Renal cortical epithelial cell (primary cell): ENCODE measurements around the gene PIGS. TPM values are rescaled to one million over a fixed set of nuclear protein-coding genes. Genes with fewer than 3 reads are reported as not detected.
"Not testable (repeated sequence)": the region's sequence is repeated elsewhere in the genome, so short reads cannot be mapped to it uniquely, and the experiment has no call there.

Source experiments
- DNase-seq: peaks from one replicate; pipeline ENCODE4 v3.0.0-alpha.2; 2011; ENCODE audit warnings: low read depth
- total RNA-seq: library from RNA; depleted of rRNA; stranded (reverse); fragments of >200 nt; gene quantifications from 2 replicates; pipeline ENCODE4 v1.2.3, GENCODE V29; 2014

PIGS gene
- total RNA-seq, 1 donor from 2014 or later = 114 TPM

- no peak for DNase-seq
These were observed 7.2 kb upstream of the PIGS start for GRCh38 chr17:28578246-28579195.

GRCh38 chr17:28577466-28577824 is 6.1 kb upstream of the PIGS start:
- DNase-seq = no peak

- peak; percentile 84 for DNase-seq
These were observed 5.6 kb upstream of the PIGS start, which contains the start of gene ALDOC for GRCh38 chr17:28576758-28577465. ALDOC (minus strand) TSS chr17:28576895; CDS start chr17:28575532, 1,363 bp downstream.

DNA sequence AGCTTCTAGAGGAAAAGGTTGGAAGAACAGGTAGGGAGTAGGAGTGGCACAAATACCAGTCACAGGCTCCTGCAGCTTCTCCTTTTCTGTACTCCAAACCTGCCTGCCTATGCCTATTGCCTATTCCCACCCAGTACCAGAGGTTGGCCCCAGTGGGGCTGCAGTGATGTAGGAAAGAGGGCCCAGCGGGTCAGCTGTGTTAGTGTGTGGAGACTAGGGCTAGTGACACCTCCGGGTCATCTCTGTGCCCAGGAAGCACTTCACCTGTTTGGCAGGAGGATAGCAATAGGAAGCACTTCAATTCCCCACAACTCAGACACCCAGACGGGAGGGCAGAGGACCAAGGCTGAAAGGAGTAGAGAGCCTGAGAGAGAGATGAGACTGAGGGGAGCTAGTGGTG is 4.7 kb upstream of the PIGS start:
- DNase-seq = not testable (repeated sequence)

DNA sequence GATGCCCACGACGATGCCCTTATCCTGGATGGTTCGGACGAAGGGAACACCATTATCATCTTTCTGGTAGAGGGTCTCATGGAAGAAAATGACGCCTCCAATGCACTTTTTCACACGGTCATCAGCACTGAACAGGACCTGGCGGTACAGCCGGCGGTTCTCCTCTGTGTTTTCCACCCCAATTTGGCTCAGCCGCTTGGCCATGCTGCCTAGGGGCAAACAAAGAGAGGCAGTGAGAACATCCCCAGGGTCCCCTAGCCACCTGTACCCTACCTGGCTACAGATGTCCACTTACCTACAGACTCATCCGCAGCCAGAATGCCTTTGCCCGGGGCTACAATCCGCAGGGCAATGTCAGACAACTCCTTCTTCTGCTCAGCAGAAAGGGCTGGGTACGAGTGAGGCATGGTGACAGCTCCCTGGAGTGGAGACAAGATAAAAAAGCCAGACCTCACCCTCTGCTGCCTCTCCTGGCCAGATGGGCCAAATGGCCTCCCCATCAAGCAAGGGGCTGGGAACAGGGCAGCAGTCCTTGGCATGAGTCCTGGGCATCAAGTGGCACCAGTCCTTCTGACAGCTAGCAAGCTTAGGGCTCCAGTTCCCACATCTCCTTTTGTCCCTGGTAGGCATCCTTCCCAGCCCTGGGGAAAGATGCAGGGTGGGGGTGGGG is 3.9 kb upstream of the PIGS start:
- DNase-seq = no peak

- DNase-seq = no peak
These were observed 3.2 kb upstream of the PIGS start for GRCh38 chr17:28574526-28574925.

- DNase-seq = no peak
These were observed 2.7 kb upstream of the PIGS start for GRCh38 chr17:28573966-28574480.

DNA sequence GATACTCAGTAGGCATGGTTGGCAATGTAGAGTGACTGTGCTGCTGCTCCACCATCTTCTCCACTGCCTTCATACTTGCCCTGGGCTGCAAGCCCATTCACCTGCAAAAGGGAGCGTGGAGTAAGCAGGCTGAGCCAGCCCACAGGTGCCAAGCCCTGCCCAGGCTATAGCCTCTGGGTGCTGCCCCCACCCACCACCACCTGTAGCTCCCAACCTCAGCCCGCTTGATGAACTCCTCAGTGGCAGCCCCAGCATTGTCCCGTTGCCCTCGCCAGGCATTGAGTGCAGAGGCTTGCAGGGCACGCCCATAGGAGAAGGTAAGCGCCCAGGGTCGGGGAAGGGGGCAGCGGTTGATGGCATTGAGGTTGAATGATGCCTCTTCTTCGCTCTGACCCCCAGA is 2.2 kb upstream of the PIGS start:
- DNase-seq = no peak

- no peak for DNase-seq
These were observed 1.7 kb upstream of the PIGS start for GRCh38 chr17:28573040-28573380.

DNA sequence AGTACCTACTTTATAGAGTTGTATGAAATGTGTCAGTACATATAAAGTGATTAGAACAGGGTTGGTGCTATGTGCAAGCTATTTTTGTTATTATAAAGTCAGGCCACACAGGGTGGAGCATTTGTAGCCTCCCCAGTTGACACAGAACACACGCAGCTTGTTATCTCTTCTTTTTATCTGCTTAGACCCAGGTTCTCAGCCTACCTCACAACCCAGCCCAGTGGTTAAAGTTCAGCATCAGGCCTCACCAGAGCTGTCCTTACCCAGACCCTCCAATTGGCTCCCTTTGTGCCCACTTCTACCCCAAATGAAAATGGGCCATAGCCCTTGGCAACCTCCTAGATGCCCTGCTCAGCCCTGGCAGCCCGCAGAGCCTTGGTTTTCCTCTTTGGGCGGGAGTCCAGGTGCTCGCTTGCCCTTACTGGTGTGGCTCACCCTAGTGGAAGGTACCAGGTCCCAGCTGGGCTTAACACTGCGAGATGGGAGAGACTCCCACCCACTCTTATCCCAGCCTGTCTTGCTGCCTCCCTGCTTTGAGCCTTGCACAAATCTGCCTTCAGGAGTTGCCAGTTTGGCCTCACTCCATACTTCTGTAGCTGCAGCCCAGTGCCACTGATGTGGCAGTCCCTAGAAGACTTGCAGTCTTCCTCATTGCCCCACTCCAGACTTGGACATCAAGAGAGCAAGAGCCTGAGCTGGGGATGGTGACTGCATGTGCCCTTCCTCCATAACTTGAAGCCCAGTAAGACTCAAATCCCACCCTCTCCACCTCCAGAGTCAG is 1.1 kb upstream of the PIGS start:
- DNase-seq = no peak

- no peak for DNase-seq
These were observed 486 bp downstream of the PIGS start for GRCh38 chr17:28570716-28571360.

DNA sequence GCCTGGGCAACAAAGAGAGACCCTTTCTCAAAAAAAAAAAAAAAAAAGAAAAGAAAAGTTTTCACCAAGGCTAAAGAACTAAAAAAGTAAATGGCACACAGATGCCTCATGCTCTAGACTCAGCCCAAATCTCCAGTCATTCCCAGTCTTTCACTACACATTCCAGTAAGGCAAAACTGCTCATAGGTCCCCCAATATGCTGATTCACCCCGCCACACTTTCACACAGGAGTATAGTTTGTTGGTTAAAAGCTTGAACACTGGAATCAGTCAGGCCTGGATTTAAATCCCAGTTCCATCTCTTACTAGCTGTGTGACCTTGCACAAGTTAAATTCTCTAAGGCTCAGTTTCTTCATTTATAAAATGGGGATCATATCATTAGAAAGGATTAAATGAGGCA is 1.9 kb downstream of the PIGS start:
- no peak for DNase-seq

GRCh38 chr17:28567604-28568003 is 3.7 kb downstream of the PIGS start:
- DNase-seq = no peak

DNA sequence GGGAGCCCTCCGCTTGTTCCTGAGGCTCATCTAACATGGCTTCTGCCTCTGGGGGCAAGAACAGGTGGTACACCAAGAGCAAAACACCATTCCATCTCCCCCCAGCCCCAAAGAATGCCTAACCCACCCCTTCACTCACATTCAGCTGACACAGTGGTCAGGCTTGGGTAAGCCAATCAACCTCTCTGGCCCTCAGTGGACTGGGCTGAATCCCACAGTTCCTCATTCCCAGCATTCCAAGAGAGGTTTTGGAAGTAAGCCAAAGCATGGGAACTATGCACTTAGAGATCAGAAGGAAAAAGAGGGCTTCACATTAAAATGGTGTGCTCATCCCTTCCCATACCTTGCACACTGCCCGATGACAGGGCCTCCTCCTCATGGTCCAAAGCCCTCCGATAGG is 7.8 kb downstream of the PIGS start:
- peak; percentile 93 for DNase-seq

GRCh38 chr17:28555022-28555421 is 16.3 kb downstream of the PIGS start:
- DNase-seq = no peak

DNA sequence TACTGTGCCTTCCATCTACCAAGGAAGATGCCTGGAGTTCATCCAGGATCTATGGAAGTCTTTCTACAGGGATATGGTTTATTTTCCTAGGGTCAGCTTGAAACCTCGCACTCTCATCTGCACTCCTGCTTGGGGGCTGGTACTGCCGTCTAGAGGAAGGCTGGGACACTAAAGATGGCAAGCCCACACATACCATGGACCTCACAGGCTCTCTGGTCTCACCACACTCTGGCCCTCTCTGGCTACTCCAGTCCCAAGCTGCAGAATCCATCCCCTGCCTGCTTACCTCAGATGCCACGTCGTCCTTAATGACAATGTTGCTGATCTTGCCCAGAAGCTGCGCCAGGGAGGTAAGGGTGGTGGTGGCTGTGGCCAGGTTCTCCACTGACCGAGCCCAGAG is 16.8 kb downstream of the PIGS start:
- no peak for DNase-seq

DNA sequence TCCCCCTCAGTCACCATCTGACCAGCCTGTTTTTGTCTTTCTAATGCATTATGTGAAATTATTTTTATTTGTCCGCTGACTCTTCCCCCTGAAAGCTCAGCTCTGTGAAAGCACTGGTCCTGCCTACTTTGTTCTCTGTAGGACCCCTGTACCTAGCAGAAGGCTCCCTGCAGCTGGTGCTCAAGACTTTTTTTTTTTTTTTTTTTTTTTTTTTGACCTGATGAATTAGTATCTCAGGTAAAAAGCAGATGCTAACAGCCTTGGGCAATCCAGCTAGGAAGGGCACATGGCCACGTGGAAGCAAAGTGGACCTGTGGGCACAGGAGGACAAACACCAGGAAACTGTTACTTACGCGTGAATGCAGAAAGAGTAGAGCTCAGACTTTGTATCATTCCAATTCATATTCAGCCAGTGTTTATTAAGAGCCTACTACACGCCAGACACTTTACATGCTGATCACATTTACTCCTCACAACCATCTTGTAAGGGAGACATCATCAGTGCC is 18.3 kb downstream of the PIGS start:
- DNase-seq = no peak

GRCh38 chr17:28552176-28552999 is 18.9 kb downstream of the PIGS start, which contains the start of gene UNC119:
UNC119 (minus strand) TSS chr17:28552624; CDS start chr17:28552557, 67 bp downstream.
- DNase-seq = no peak

DNA sequence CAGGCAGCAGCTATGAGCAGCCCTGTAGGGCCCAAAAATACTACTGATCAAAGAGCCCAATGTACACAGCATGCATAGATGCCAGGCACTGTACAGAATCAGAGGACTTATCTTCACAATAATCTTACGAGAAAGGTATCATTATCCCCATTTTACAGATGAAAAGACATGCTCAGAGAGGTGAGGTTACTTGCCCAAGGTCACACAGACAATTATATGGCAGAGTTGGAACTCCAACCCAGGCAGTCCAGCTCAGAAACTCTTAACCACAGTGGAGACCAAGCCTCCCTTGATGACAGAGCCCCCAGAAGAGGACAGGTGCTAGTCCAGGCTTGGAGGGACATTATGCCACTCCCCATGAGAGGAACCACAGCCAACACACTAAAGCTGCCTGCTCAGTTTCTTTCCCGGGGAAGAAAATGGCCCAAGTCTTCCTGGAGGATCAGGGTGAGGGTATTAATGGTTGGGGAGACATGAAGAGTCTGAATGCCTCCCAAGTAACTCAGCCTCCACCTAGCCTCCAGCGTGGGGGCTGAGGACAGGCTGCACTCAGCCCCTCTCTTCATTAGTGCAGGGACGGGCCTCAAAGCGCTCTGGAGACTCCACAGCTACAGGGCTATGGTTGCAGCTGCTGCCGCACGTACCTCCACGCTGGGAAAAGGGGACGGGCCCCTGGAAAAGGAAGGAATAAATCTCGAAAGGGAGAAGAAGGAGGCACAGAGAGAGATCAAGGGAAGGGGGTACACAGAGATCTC is 19.7 kb downstream of the PIGS start:
- no peak for DNase-seq
